Lower lobe of right lung (tissue), 2 donors: ENCODE results near the gene ITM2C. TPM values are rescaled to one million over a fixed set of nuclear protein-coding genes. Genes with fewer than 3 reads are reported as not detected.

Experiments
- ATAC-seq, 2 donors: fragments of 200-7000 bp; cut with Tn5 transposase; one replicate each; pipeline ENCODE4 v1.9.1; 2020 to 2022; ENCODE audit warnings: mild to moderate bottlenecking in 2 of 2, moderate library complexity in 2 of 2
- DNase-seq: peaks from one replicate; pipeline ENCODE4 v3.0.0-alpha.2; 2020
- H3K27ac ChIP-seq: fragments of 200-600 bp; one replicate; pipeline ENCODE4 v1.8.0; 2022
- H3K27me3 ChIP-seq: fragments of 200-600 bp; one replicate; pipeline ENCODE4 v1.8.0; 2022; ENCODE audit warnings: low read depth
- H3K36me3 ChIP-seq: fragments of 200-600 bp; one replicate; pipeline ENCODE4 v1.8.0; 2022; ENCODE audit warnings: mild to moderate bottlenecking
- H3K4me1 ChIP-seq: fragments of 200-600 bp; one replicate; pipeline ENCODE4 v1.8.0; 2022
- H3K4me3 ChIP-seq: fragments of 200-600 bp; one replicate; pipeline ENCODE4 v1.8.0; 2022; ENCODE audit warnings: mild to moderate bottlenecking
- H3K9me3 ChIP-seq: fragments of 200-600 bp; one replicate; pipeline ENCODE4 v1.8.0; 2022
- intact Hi-C: fragments of 100-400 bp; cut with DNase I; formaldehyde crosslinking; loops from one replicate; pipeline ENCODE4 v1.11.0; 2022
- total RNA-seq: library from RNA; stranded (reverse); fragmentation: NEBNext Ultra II Directional; extraction: Animal tissue kit (Norgen Biotek cat#: 25700); gene quantifications from one replicate; pipeline ENCODE4 v1.2.1, GENCODE V29; 2021
- TF ChIP-seq, protein P1 (sequence below): fragments of 200-600 bp; IDR thresholded peaks from one replicate; pipeline ENCODE4 v1.8.0; 2022; ENCODE audit warnings: antibody characterized with exemption, mild to moderate bottlenecking
- donor health status: DM: no; HTN: yes; CAD: no; lungs with severe emphysema.

ITM2C gene
- total RNA-seq, 1 donor from 2014 or later = 27.6 TPM

- no peak overlapping the region for H3K4me3 ChIP-seq
- no peaks in the 10 kb centered on the region for H3K4me1 ChIP-seq
- TF ChIP-seq, protein P1, sequence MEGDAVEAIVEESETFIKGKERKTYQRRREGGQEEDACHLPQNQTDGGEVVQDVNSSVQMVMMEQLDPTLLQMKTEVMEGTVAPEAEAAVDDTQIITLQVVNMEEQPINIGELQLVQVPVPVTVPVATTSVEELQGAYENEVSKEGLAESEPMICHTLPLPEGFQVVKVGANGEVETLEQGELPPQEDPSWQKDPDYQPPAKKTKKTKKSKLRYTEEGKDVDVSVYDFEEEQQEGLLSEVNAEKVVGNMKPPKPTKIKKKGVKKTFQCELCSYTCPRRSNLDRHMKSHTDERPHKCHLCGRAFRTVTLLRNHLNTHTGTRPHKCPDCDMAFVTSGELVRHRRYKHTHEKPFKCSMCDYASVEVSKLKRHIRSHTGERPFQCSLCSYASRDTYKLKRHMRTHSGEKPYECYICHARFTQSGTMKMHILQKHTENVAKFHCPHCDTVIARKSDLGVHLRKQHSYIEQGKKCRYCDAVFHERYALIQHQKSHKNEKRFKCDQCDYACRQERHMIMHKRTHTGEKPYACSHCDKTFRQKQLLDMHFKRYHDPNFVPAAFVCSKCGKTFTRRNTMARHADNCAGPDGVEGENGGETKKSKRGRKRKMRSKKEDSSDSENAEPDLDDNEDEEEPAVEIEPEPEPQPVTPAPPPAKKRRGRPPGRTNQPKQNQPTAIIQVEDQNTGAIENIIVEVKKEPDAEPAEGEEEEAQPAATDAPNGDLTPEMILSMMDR = no peak
- no peaks in the 10 kb centered on the region for H3K36me3 ChIP-seq
- peaks cover 6% of the 10 kb centered on the region for H3K27me3 ChIP-seq
- H3K9me3 ChIP-seq = no peaks in the 10 kb centered on the region
- DNase-seq (peak; percentile 32), ATAC-seq (no peak)
- intact Hi-C loops = no loop called here
- no peak overlapping the region for H3K27ac ChIP-seq
These were observed 21.9 kb downstream of the ITM2C start for GRCh38 chr2:230886671-230887071.

DNA sequence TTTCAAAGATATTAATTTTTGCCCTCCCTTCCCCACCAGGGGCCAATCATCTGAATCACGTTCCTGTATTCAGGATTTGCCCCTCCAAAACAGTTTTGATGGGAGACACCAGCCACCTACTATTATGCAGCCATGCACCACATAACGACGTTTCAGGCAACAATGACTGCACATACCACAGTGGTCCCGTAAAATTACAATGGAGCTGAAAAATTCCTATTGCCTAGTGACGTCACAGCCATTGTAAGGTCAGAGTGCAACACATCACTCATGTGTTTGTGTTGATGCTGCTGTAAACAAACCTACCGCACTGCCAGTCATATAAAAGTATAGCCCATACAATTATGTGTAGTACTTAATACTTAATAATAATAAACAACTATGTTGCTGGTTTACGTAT is 22.6 kb downstream of the ITM2C start:
- H3K27me3 ChIP-seq = peaks cover 6% of the 10 kb centered on the region
- no peak for ATAC-seq
- TF ChIP-seq, protein P1 = no peak
- H3K4me1 ChIP-seq = no peaks in the 10 kb centered on the region
- no peaks in the 10 kb centered on the region for H3K36me3 ChIP-seq
- intact Hi-C loops = no loop called here
- no peak overlapping the region for H3K27ac ChIP-seq
- no peak for DNase-seq
- H3K4me3 ChIP-seq = no peak overlapping the region
- no peaks in the 10 kb centered on the region for H3K9me3 ChIP-seq

DNA sequence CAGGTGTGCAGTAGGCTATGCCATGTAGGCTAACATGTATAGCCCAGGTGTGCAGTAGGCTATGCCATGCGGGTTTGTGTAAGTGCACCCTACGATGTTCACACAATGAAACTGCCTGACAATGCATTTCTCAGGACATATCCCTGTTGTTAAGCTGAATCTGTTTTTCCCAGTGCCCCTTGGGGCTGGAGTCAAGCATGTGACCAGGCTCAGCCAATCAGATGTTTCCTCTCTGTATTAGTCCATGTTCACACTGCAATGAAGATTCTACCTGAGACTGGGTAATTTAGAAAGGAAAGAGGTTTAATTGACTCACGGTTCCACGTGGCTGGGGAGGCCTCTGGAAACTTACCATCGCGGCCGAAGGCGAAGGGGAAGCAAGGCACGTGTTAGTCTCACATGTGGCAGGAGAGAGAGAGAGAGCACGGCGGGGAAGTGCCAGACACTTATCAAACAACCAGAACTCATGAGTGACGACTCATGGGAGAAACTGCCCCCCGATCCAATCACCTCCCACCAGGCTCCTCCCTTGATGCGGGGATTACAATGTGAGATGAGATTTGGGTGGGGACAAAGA is 24.2 kb downstream of the ITM2C start:
- H3K36me3 ChIP-seq = no peaks in the 10 kb centered on the region
- H3K27ac ChIP-seq = no peak overlapping the region
- H3K4me3 ChIP-seq = no peak overlapping the region
- ATAC-seq (no peak), DNase-seq (peak; percentile 19)
- TF ChIP-seq, protein P1 = no peak
- peaks cover 6% of the 10 kb centered on the region for H3K27me3 ChIP-seq
- H3K9me3 ChIP-seq = no peaks in the 10 kb centered on the region
- no peaks in the 10 kb centered on the region for H3K4me1 ChIP-seq
- intact Hi-C loops = no loop called here

DNA sequence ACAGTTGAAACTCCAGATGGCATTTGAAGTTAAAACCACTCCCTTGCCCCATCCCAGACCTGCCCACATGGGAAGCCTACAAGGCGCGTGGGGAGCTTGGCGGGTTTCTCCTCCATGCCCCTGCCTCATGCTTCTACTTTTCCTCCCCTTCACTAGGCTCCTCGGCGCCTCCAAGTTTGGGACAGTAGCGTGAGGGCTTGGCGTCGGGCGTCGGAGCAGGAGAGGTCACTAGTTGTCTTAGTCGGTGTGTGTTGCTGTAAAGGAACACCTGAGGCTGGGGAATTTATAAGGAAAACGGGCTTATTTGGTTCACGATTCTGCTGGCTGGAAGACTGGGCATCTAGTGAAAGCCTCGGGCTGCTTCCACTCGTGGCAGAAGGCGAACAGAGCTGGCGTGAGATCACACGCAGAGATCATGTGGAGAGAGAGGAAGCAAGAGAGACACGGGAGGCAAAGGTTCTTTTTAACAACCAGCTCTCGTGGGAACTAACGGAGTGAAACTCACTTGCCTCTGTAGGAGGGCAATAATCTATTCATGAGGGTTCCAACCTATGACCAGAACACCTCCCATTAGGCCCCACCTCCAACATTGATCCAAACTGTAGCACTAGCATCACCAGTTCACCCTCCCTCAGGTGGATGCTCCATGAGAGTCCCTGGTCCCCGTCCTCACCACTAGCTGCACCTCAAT is 25.3 kb downstream of the ITM2C start:
- no peaks in the 10 kb centered on the region for H3K9me3 ChIP-seq
- H3K27ac ChIP-seq = no peak overlapping the region
- peak; percentile 33 for DNase-seq
- ATAC-seq = no peak
- intact Hi-C loops = no loop called here
- H3K4me1 ChIP-seq = no peaks in the 10 kb centered on the region
- H3K27me3 ChIP-seq = peaks cover 6% of the 10 kb centered on the region
- no peak overlapping the region for H3K4me3 ChIP-seq
- TF ChIP-seq, protein P1 = no peak
- H3K36me3 ChIP-seq = no peaks in the 10 kb centered on the region

DNA sequence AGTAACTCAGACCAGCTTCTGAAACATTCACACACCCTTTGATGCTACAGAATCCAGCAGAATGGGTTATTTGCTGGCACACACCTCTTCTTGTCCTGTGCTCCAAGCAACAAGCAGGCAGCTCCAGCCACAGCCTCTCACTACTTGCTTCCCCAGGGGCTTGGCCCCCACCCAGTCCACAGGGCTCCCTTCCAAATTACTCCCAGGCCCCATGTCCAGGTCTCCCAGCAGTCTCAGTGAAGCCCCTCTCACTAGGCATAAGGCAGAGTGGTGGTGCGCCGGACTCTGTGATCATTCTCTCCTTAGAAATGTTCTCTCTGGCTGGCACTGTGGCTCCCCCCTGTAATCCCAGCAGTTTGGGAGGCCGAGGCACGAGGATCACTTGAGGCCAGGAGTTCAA is 25.9 kb downstream of the ITM2C start:
- peaks cover 6% of the 10 kb centered on the region for H3K27me3 ChIP-seq
- H3K27ac ChIP-seq = no peak overlapping the region
- DNase-seq (peak; percentile 17), ATAC-seq (no peak)
- intact Hi-C loops = no loop called here
- H3K4me3 ChIP-seq = no peak overlapping the region
- H3K4me1 ChIP-seq = no peaks in the 10 kb centered on the region
- H3K9me3 ChIP-seq = no peaks in the 10 kb centered on the region
- H3K36me3 ChIP-seq = no peaks in the 10 kb centered on the region
- TF ChIP-seq, protein P1 = no peak
